Mesenteric fat pad (tissue), 1 donor: Measurements from ENCODE around the gene GALC. TPM values are rescaled to one million over a fixed set of nuclear protein-coding genes. Genes with fewer than 3 reads are reported as not detected.

Experiments
- DNase-seq: peaks from one replicate; pipeline ENCODE4 v3.0.0-alpha.2; 2020; ENCODE audit warnings: low spot score
- total RNA-seq: library from RNA; stranded (reverse); fragmentation: NEBNext Ultra II Directional; extraction: Animal tissue kit (Norgen Biotek cat#: 25700); gene quantifications from one replicate; pipeline ENCODE4 v1.2.1, GENCODE V29; 2021
- donor health status: DM: yes; HTN: yes; CAD: no.

Gene GALC
- total RNA-seq, 1 donor from 2014 or later = 26.8 TPM

- DNase-seq = no peak
Measured at GRCh38 chr14:87960013-87960787, 32.8 kb downstream of the GALC start.

- no peak for DNase-seq
Measured at GRCh38 chr14:87955501-87955900, 37.5 kb downstream of the GALC start.

GRCh38 chr14:87952307-87953094, 40.5 kb downstream of the GALC start:
- no peak for DNase-seq

- DNase-seq = no peak
Measured at GRCh38 chr14:87944987-87945604, 47.9 kb downstream of the GALC start.

- no peak for DNase-seq
Measured at GRCh38 chr14:87940894-87941293, 52.1 kb downstream of the GALC start.

GRCh38 chr14:87940382-87940781, 52.6 kb downstream of the GALC start:
- no peak for DNase-seq

- no peak for DNase-seq
Measured at GRCh38 chr14:87935886-87936285, 57.1 kb downstream of the GALC start.

- no peak for DNase-seq
Measured at GRCh38 chr14:87935081-87935828, 57.7 kb downstream of the GALC start.

- no peak for DNase-seq
Measured at GRCh38 chr14:87934185-87934584, 58.8 kb downstream of the GALC start.

- DNase-seq = no peak
Measured at GRCh38 chr14:87916886-87917275, 76.1 kb downstream of the GALC start.

GRCh38 chr14:87916103-87916885, 76.7 kb downstream of the GALC start:
- DNase-seq = no peak

GRCh38 chr14:87908550-87908949, 84.4 kb downstream of the GALC start:
- DNase-seq = no peak

- DNase-seq = no peak
Measured at GRCh38 chr14:87901652-87902051, 91.3 kb downstream of the GALC start.

GRCh38 chr14:87901236-87901635, 91.7 kb downstream of the GALC start:
- no peak for DNase-seq

GRCh38 chr14:87899228-87899627, 93.8 kb downstream of the GALC start:
- no peak for DNase-seq

GRCh38 chr14:87898301-87898700, 94.7 kb downstream of the GALC start:
- DNase-seq = no peak

- no peak for DNase-seq
Measured at GRCh38 chr14:87896393-87897380, 96.3 kb downstream of the GALC start.

GRCh38 chr14:87894920-87895319, 98.1 kb downstream of the GALC start:
- no peak for DNase-seq

GRCh38 chr14:87892763-87893162, 100.2 kb downstream of the GALC start:
- DNase-seq = no peak
